SW 1271 (cell line): Measurements from ENCODE around the gene WDR72.
A peak's percentile ranks its signal among the peaks of the same experiment; 100 is the strongest.
"Not testable (repeated sequence)": the region's sequence is repeated elsewhere in the genome, so short reads cannot be mapped to it uniquely, and the experiment has no call there.

Experiments used
- DNase-seq, 2 experiments: peaks; one replicate each; lab custom pipeline; 2025; lab: John Stamatoyannopoulos, UW

WDR72 gene

DNA sequence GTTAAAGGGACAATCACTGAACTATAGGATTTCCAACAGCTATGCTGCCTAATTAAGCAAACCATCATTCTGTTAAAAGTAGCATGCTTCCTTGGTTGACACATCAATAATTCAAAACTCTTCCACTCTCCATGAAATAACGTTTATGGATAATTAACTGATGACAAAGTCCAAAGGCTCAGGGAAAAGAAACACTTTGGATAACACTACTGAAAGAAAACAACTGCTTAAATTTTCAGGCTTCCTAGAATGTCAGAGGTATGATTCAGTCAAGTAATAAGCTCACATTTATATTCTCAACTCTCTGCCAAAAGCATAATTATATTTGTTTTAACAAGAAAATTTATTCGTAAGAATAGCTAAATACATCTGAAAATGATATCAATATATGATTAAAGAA lies 49.6 kb downstream of the WDR72 start:
- DNase-seq: no peak

DNA sequence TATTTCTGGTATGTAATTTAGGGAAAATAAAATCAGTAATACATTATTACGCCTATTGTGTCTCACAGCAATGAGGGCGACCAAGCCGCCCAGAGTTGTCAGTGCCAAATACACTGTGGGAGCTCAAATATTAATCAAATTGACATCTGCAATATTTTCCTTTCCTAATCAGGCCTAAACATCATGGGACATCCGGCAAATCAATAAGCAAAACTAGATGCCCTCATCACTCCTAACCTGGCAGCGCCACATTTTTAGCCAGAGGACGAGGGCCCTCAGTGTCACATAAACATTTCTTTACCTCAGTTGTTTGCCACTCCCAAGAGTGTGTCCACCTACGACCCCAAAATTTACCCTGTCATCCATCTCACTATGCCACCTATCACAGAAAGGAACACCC lies 64.1 kb downstream of the WDR72 start:
- DNase-seq: no peak

DNA sequence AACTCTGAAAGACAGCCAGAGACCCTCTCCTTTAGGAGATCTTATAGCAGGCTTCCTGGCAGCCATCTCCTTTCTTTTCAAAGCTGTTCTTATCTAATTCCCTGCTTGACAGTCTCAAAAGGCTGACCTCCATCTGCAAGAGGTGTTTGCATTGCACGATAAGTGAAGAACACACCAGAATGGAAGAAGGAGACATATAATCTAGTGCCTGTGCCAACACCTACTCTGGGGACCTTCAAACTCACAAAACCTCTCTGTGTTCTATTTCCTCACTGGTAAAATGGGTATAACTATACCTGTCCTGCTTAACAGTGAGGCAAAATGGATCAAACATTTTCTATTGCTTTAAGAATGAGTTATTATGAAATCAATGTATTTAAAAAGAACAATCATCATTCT lies 65.0 kb downstream of the WDR72 start:
- no peak for DNase-seq

DNA sequence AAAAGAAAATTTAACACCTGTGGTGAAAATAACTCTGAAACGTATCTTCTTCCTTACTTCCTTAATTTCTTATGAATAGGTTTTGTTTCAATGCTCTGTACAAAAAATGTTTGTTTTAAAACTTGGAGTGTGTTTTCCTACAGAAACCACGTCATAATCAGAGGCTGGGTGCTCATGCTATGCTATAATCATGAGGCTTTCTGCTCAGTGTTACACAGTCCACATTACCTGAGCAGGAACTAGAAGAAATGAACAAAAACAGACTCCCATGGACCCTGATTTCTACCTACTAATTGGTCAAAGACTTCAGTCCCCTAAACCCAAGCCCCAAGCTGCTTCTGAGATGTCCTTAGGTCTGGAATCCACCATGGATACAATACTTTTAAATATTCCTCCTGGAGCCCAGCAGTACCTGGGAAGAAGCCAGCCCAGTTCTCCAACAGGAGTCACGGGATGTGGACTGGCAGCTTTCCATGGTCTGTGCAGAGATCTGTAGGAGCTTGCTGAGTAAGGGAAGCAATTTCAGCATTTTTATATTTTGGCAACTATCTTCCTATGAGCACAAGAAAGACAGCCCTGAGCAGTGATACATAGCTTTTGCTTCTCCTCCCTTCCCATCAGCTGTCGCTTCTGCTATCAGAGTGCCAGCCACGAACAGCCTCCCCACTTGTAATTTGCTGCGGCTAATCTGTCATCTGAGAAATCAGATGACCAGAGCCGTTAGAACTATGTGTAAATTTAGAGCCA lies 65.6 kb downstream of the WDR72 start:
- DNase-seq: no peak

DNA sequence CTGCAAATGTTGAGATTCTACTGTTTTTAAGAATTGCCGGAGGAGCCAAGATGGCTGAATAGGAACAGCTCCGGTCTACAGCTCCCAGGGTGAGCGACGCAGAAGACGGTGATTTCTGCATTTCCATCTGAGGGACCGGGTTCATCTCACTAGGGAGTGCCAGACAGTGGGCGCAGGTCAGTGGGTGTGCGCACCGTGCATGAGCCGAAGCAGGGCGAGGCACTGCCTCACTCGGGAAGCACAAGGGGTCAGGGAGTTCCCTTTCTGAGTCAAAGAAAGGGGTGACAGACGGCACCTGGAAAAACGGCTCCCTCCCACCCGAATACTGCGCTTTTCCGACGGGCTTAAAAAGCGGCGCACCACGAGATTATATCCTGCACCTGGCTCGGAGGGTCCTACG lies 75.3 kb downstream of the WDR72 start:
- not testable (repeated sequence) for DNase-seq

DNA sequence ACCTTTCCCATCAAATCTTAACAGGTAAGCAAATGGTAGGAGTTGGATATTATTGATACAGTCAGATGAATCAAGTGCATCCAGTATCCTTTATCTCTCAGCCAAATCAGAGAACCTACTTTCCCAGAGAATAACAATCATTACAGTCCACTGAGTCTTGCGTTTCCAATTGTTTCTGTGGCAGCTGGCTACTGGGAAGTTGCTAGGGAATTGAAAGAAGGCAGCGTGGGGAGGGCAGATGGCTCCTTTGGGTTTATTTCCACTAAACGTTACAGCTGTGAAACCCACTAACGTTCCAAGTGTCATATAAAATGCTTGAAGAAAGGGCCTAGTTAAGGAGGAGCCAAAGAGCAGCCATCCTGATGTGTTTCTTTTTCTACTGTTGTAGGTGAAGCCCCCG lies 78.4 kb downstream of the WDR72 start:
- no peak for DNase-seq

DNA sequence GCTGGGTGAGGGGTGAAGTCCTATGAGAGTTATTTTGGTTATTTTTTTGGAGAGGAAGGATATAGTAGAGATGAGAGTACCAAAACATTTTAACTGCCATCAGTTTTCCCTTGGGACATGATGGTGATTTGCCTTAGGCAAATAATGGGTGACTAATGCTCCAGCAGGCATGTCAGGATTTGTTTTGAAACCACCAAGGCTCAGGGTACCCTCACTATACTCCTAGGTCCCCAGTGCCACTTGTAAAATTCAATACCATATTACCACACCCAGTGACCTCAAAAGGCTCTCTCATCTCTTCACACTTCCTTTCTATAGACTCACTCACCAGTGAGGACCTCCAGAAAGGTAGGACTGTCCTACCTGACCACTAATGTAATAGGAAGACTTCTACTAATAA lies 83.6 kb downstream of the WDR72 start:
- no peak for DNase-seq

DNA sequence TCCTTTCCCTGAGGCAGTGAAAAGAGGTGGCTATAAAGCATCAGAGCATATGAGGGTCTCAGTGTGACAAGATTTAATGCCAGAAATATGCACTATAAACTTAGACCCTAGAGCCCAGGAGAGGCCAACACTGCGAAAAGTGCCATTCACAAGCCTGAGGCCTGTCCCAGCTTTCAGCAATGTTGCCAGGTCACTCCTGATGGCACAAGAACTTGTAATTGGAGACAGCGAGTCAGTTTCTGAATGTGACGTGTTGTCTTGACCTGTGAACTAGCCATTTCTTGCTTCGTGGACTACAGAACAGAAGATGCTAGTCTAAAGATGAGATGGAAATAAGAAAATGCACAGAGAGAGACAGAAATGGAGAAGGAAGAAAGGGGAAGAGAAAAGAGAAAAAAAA lies 87.9 kb downstream of the WDR72 start:
- no peak for DNase-seq

DNA sequence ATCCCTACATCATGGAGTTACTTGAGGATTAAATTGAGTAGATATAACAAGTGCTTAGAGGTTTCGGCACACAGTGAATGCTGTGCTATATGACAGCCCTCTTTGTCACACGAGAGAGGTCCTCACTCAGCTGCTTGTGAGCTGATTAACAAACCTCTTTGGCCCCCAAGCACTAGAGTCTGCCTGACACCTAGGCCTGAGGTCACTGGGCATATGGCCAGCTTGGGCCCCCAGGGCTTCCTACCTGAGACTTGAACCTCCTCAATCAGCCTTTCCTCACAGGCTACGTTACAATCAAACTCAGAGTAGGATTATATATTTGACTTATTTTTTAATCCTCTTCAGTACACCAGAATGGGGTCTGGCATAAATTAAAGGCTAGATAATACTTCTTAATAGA lies 88.8 kb downstream of the WDR72 start:
- no peak for DNase-seq

DNA sequence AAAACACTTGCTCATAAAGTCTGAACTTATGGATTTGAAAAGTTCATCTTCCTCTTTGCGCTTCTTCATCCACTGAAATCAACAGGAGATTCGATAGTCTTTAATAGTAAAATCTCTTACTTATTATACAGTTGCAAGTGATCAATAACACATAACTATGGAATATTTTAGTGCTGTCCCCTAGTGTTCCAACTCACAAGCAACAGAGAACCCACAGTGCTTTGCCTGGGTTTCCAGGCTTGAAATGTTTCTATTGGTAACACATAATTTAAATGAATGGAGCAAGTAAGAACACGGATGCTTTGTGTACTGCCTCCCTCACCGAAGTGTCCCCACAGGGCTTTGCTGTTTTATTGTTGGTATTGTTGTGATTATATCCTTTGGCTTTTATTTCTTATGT lies 93.5 kb downstream of the WDR72 start:
- DNase-seq: no peak

DNA sequence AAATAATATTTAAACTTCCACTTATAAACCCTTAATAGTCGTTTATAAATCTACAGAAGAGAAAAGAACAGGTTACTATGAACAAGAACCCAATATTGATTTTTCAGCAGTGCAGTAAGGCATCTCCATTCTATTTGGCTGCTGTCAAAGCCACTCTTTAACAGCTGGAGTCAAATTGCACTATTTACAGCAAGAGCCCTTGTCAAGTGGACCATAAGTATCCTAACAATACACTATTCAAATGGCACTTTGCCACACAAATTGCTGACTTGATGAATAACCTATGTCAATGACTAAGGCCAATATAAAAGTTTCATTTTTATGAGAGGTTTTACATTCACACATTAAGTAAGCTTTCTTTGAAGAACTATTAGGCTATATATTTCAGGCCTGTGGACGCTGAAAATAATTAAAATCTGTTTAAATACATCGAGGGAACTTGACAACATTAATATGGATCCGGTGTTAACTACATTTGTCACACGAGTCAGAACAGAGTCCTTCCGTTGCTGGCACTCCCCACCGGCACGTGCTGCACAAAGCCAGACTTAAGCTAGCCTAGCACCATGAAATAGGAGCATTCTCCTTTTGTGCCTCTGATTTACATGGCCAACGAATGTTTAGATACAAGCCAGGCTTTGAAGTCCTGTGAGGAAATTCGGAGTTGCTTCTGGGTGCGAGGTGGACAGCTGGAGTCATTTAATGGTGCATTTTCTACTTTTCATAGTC lies 100.5 kb downstream of the WDR72 start:
- no peak for DNase-seq

DNA sequence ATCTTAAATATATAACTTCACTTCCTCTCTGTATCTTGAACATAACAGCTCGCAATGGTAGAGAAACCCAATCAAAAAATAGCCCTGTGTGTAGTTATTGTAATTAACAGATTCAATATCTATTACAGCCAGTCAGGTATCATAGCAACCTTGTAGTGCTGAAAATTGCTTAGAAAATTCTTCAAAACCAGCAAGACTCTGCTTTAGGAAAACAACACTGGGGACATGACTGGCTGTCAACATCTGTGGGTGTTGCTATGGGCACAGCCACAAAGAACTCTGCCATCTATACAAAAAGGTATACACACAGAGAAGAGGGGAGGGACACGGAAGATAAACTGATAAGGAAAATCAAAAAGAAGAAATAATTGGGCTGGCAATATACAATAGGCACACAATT lies 101.2 kb downstream of the WDR72 start:
- DNase-seq: no peak

DNA sequence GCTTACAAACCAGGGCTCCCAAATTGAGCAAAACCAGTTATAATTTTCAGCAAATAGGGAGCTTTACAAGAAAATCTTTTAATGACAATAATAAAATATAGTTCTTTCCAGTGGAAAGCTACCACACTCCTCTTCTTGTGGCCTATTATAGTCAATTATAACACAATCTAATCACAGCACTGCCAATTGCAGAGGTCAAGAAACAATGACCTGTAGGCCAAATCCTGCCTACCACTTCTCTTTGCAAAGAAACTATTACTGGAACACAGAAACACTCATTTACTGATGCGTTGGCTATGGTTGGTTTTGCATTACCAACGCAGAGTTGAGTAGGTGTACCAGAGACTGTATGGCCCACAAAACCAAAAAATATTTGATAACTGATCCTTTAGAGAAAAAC lies 110.5 kb downstream of the WDR72 start:
- DNase-seq: no peak

DNA sequence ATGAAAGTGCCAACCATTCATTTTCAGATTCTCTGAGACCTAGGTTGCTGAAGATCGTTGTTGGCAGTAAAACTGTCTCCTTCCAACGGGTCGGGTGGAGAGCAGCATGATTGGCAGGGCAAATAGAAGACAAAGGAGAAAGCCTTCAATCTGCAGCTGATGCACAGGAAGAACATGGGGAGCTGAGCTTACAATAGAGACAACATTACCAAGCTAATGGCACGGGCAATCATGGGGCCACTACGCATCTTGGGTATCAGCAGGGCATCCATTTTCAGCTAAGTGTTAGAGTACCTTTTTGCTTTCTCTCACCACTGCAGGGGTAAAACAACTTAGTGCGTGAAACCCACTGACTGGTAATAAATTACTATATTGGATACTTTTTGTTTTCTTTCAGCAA lies 114.8 kb downstream of the WDR72 start:
- DNase-seq: no peak

DNA sequence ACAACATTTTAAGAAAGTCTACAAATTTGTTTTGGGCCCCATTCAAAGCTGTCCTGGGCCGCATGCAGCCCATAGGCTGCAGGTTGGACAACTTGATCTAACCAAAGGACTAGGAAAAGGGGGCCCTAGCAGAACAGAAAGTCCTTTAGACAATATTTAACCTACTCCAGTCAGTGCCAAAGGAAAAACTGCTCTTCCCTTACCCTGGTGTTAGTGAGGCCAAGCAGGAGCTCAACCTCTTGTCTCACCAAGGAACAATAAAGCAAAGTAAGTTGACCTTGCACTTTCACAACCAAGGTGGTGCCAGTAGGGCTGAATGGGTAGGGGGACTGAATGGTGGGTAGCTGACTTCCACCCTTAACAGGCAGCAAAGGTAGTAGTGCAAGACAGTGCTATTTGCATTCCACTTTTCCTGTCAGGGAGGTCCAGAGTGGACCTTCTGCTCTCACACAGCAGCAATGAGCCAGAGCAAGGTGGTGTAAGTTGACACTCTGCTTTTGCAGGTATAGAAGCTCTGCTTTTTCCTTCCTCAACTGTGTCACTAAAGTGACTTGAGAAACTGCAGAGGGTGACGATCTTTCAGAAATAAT lies 124.9 kb downstream of the WDR72 start:
- no peak for DNase-seq

DNA sequence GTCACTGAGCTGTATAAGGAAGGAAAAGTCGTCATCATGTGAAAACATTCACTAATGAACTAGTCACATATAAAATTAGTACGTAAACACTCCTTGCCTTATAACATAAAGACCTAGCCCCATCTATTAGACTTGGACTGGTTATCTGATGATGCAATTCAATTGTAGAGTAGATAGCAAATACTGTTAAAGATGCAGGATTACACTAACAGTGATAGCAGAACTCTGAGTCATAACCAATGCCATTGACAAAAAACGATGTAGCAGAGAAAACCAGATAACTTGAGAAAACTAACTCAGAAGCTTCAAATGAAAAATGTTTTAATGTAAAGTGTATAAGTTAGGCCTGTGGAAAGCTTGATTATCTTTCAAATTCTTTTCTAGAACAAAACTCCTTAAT lies 132.2 kb downstream of the WDR72 start:
- DNase-seq: no peak

DNA sequence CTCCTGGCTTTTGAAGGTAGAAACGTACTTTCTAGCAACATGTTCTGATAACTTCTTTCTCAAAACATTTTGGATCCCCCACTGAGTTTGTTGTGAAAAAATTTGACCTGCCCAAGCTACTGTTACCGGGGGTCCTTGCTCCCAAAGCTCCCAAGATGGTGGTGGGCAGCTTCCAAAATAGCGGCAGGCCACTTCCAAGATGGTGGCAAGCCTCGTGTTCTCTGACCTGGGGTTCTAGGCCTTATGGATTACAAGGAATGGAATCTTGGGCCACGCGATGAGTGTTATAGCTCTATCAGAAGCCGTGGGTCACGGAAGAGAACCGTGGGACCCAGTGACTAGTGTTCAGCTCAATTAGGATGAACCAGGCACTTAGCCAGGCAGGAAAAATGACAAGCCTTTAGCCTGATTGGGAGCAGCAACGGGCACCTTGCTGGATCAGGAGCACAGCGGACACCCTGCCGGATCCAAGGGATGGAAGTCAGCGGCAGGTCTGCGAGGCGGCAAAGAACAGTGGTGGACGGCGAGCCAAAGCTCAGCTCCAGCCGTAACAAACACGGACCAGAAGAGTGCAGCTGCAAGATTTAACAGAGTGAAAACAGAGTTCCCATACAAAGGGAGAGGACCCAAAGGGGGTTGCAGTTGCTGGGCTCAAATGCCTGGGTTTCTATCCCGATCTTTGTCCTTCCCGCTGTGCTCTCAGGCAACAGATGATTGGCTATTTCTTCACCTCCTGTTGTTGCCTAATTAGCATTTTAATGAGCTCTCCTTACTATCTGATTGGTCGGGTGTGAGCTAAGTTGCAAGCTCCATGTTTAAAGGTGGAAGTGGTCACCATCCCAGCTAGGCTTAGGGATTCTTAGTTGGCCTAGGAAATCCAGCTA lies 133.3 kb downstream of the WDR72 start:
- no peak for DNase-seq

DNA sequence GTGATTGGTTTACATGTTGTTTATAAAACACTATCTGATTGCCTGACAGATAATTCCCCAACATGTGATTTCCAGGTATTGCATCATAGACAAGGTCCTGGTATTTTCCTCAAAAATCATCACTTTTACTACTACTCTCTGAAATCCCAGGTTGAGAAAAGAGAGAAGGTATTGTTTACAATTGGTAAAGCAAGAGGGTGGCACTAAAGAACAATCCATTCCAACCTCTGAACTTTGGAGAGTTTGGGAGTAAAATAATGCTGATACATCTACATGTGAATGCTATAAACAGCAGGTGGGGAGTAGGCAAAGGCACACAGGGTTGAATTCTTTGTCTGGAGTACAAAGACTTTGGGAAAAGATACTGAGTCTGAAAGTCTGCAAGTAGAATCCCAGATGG lies 134.2 kb downstream of the WDR72 start:
- DNase-seq: no peak

DNA sequence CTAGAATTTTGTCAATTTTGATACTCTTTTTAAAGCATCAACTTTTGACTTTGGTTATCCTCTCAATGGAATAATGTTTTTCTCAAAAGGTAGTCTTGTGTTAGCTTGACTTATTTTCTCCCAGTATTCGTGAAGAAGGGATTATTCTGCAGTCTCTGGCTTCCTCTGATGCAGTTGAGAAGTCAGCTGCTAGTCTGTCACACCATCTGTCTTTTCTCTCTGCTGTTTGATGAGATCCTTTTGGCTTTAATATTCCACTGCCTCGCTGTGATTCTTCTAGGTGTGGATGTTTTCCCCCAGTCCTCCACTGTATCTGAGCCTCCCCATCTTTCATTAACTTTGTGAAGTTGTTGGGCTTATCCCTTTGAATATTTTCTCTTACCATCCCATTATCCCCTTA lies 141.0 kb downstream of the WDR72 start:
- DNase-seq: no peak

DNA sequence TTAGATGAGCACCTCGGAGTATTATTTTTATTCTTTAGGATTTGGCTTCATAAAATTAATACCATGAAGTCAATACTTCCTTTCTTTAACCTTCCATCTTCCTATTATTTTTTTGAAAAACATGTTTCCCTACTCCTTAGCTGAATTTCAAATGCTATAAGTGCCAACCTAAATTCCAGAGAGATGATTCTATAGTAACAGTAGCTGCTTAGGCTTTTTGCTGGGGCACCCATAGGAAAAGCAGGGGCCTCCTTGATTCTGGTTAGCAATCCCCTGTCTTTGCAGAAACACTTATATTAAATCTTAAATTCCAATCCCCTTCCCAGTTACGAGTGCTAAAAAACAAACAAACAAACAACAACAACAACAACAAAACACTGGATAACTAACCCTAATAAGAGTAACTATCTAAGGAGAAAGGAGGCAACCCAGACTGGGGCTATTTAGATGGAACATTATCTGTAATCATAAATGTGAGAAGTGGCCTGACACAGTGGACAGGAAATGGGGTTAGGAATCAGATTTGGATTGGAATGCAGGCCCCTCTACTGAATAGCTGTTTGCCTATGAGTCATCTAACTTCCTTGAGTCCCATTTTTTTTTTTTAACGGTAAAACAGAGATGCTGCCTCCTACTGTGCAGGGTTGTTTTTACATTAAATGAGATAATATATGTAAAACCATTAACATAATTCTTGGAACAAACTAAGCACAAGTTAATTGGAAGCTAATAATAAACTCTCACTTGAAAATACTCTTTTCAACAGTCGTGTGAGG lies 148.1 kb downstream of the WDR72 start:
- DNase-seq: peak; percentile 7 to 60

DNA sequence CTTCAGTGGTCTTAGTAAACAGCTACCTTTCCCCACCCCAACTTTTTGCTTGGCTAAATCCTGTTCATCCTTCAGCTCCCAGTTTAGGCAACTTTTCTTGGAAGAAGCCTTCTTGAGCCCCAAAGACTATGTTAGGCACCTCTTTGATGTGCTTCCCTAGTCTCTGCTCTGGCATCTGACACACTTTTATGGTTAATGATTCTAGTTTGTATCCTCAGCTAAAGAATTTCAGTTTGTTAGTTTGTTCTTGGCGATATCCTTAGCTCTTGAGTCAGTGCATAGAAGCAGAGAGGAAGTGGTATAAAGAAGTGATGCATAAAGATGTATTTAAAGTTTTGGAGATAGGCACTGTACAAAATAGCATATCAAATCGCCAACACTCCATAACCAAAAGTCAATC lies 168.4 kb downstream of the WDR72 start:
- no peak for DNase-seq

DNA sequence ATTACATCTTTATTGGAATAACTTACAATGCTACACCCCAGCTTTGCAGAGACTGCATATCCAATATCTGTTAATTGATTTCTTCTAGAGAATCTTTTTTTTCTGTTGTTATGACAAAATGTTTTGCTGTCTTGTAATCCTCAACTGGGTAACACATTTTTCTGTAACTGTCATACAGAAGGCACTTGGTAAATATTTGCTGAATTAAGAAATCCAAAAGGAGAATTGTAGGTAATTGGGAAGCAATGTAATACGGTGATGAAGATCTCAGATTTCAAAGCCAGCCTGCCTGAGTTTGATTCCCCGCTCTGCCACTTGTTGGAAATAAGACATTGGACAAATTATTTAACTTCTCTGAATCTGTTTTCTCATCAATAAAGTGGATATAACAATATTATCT lies 169.1 kb downstream of the WDR72 start:
- DNase-seq: no peak
